Activated B cell treated with CpG ODN at 0.5 μM for 24 hours (primary cell): ENCODE data around the gene ATG4A. TPM values are rescaled to one million over a fixed set of nuclear protein-coding genes. Genes with fewer than 3 reads are reported as not detected.

ENCODE experiments used
- ATAC-seq: fragments of 200-7000 bp; cut with Tn5 transposase; one replicate; pipeline ENCODE4 v1.10.0; 2021; ENCODE audit warnings: low read depth, mild to moderate bottlenecking, moderate library complexity
- CTCF ChIA-PET: fragments of 350-600 bp; sonication (Branson Sonifier 250); formaldehyde crosslinking; loops from one replicate; lab custom pipeline; 2021; ENCODE audit warnings: antibody characterized with exemption; lab: Charles Lee
- POLR2A ChIA-PET: fragments of 350-600 bp; sonication (Branson Sonifier 250); formaldehyde crosslinking; loops from one replicate; lab custom pipeline; 2021; ENCODE audit warnings: antibody characterized with exemption; lab: Charles Lee
- DNase-seq: peaks from one replicate; pipeline ENCODE4 v3.0.0; 2022
- H3K27ac Mint-ChIP-seq: one replicate; pipeline ENCODE4 v1.8.0; 2020; ENCODE audit warnings: mixed read lengths
- H3K27me3 Mint-ChIP-seq: one replicate; pipeline ENCODE4 v1.8.0; 2021; ENCODE audit warnings: mixed read lengths
- H3K36me3 Mint-ChIP-seq: one replicate; pipeline ENCODE4 v1.8.0; 2021; ENCODE audit warnings: low read depth, mixed read lengths
- H3K4me1 Mint-ChIP-seq: one replicate; pipeline ENCODE4 v1.8.0; 2021; ENCODE audit warnings: mixed read lengths
- H3K4me3 Mint-ChIP-seq: one replicate; pipeline ENCODE4 v1.8.0; 2020; ENCODE audit warnings: mild to moderate bottlenecking, mixed read lengths
- H3K9me3 Mint-ChIP-seq: one replicate; pipeline ENCODE4 v1.8.0; 2020; ENCODE audit warnings: mixed read lengths
- intact Hi-C: fragments of 100-400 bp; cut with micrococcal nuclease; formaldehyde crosslinking; loops from one replicate; pipeline ENCODE4 v1.15.1; 2024
- total RNA-seq: library from RNA; stranded (reverse); gene quantifications from 2 replicates; pipeline ENCODE4 v1.2.3, GENCODE V29; 2022
- TF ChIP-seq, protein P1 (sequence below): fragments of 200-600 bp; IDR thresholded peaks from one replicate; pipeline ENCODE4 v1.8.0; 2022; ENCODE audit warnings: antibody characterized with exemption, mild to moderate bottlenecking

Gene ATG4A
- total RNA-seq, 1 donor from 2014 or later, result 9.9 TPM

DNA sequence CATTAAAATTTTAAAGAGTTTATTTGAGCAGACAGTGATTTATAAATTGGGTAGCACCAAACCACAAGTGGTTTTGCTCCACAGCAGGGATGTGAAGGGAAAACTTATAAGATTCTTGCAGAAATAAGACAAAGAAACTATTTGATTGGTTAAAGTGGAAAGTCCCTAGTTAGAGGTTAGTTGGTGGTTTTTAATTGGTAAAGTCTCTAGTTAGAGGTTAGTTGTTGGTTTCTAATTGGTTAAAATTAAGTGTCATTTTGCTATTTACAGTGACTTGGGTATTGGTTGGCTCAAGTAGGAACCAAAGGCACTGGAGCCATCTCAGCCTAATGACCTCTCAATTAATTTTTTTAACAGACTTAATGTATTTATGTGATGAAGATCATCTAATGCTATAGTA is 23.0 kb downstream of the ATG4A start:
- POLR2A ChIA-PET, result no interaction called here
- Mint-ChIP-seq H3K9me3 (no peaks in the 10 kb centered on the region), H3K4me3 (no peak overlapping the region), H3K36me3 (peaks cover 10% of the 10 kb centered on the region), H3K27ac (no peak overlapping the region), H3K27me3 (no peaks in the 10 kb centered on the region), H3K4me1 (peaks cover 3% of the 10 kb centered on the region)
- intact Hi-C loops, result no loop called here
- DNase-seq (no peak), ATAC-seq (no peak)
- TF ChIP-seq, protein P1, sequence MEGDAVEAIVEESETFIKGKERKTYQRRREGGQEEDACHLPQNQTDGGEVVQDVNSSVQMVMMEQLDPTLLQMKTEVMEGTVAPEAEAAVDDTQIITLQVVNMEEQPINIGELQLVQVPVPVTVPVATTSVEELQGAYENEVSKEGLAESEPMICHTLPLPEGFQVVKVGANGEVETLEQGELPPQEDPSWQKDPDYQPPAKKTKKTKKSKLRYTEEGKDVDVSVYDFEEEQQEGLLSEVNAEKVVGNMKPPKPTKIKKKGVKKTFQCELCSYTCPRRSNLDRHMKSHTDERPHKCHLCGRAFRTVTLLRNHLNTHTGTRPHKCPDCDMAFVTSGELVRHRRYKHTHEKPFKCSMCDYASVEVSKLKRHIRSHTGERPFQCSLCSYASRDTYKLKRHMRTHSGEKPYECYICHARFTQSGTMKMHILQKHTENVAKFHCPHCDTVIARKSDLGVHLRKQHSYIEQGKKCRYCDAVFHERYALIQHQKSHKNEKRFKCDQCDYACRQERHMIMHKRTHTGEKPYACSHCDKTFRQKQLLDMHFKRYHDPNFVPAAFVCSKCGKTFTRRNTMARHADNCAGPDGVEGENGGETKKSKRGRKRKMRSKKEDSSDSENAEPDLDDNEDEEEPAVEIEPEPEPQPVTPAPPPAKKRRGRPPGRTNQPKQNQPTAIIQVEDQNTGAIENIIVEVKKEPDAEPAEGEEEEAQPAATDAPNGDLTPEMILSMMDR, result no peak
- CTCF ChIA-PET, result no interaction called here

- H3K36me3 Mint-ChIP-seq, result peaks cover 10% of the 10 kb centered on the region
- intact Hi-C loops, result no loop called here
- no peak overlapping the region for H3K27ac Mint-ChIP-seq
- DNase-seq, result no peak
- no peak for ATAC-seq
- no peak overlapping the region for H3K4me3 Mint-ChIP-seq
- H3K4me1 Mint-ChIP-seq, result peaks cover 3% of the 10 kb centered on the region
- H3K27me3 Mint-ChIP-seq, result no peaks in the 10 kb centered on the region
- CTCF ChIA-PET, result no interaction called here
- no peaks in the 10 kb centered on the region for H3K9me3 Mint-ChIP-seq
- POLR2A ChIA-PET, result no interaction called here
- TF ChIP-seq, protein P1, result no peak
Observed at GRCh38 chrX:108117988-108118387, 26.4 kb downstream of the ATG4A start.

DNA sequence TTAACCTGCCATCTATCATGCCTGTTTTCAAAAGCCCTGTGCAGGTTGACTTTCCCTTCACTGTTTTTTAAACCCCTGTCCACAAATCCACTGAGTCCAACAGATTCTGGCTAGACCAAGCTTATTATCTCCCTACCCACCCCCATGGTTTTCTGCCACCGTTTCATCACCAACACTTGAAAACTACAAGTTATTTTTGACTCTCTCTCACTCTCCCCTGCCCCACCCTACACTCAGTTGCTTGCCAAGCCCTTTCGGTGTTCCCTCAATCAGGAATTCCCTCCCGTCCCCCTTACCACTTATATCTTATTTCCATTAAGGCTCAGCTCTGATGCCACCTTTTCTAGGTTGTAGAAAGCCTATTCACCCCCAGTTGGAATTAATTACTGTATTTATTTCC is 29.7 kb downstream of the ATG4A start:
- Mint-ChIP-seq H3K4me1 (no peaks in the 10 kb centered on the region), H3K4me3 (no peak overlapping the region), H3K27ac (no peak overlapping the region), H3K27me3 (no peaks in the 10 kb centered on the region), H3K9me3 (no peaks in the 10 kb centered on the region), H3K36me3 (peaks cover 5% of the 10 kb centered on the region)
- intact Hi-C loops, result no loop called here
- no peak for ATAC-seq
- ChIA-PET CTCF (no interaction called here), POLR2A (no interaction called here)
- TF ChIP-seq, protein P1, result no peak
- no peak for DNase-seq

GRCh38 chrX:108122748-108123147 is 31.2 kb downstream of the ATG4A start:
- Mint-ChIP-seq H3K27me3 (no peaks in the 10 kb centered on the region), H3K36me3 (peaks cover 15% of the 10 kb centered on the region), H3K4me1 (no peaks in the 10 kb centered on the region), H3K4me3 (no peak overlapping the region), H3K9me3 (no peaks in the 10 kb centered on the region), H3K27ac (no peak overlapping the region)
- TF ChIP-seq, protein P1, result no peak
- intact Hi-C loops, result no loop called here
- DNase-seq (no peak), ATAC-seq (no peak)
- ChIA-PET CTCF (no interaction called here), POLR2A (no interaction called here)

- no peak overlapping the region for H3K4me3 Mint-ChIP-seq
- no peaks in the 10 kb centered on the region for H3K9me3 Mint-ChIP-seq
- ChIA-PET CTCF (no interaction called here), POLR2A (no interaction called here)
- peaks cover 15% of the 10 kb centered on the region for H3K36me3 Mint-ChIP-seq
- H3K27ac Mint-ChIP-seq, result no peak overlapping the region
- intact Hi-C loops, result no loop called here
- H3K27me3 Mint-ChIP-seq, result no peaks in the 10 kb centered on the region
- DNase-seq (no peak), ATAC-seq (no peak)
- no peaks in the 10 kb centered on the region for H3K4me1 Mint-ChIP-seq
- TF ChIP-seq, protein P1, result no peak
Observed at GRCh38 chrX:108123591-108124366, 32.2 kb downstream of the ATG4A start.
